Stimulated activated CD4-positive, alpha-beta T cell treated with anti-CD3 and anti-CD28 coated beads, Interleukin-15, amount 100 ng/mL, for 48 hours (primary cell): ENCODE measurements around the gene TNS1.

Experiments
- DNase-seq, 2 donors: peaks; one replicate each; pipeline ENCODE4 v3.0.0-alpha.2; 2020; ENCODE audit warnings: low read depth in 2 of 2

Gene TNS1

GRCh38 chr2:217784996-217785543 is 217.7 kb downstream of the TNS1 start:
- no peak for DNase-seq

GRCh38 chr2:217783243-217783642 is 219.6 kb downstream of the TNS1 start:
- DNase-seq: no peak

GRCh38 chr2:217777906-217778305 is 224.9 kb downstream of the TNS1 start:
- DNase-seq: no peak

- no peak for DNase-seq
These were observed 226.2 kb downstream of the TNS1 start for GRCh38 chr2:217776631-217777030.

- no peak for DNase-seq
These were observed 226.8 kb downstream of the TNS1 start for GRCh38 chr2:217775920-217776503.

GRCh38 chr2:217774232-217774631 is 228.6 kb downstream of the TNS1 start:
- no peak for DNase-seq

- no peak for DNase-seq
These were observed 229.3 kb downstream of the TNS1 start for GRCh38 chr2:217773539-217773938.

- no peak for DNase-seq
These were observed 236.4 kb downstream of the TNS1 start for GRCh38 chr2:217766356-217766755.

GRCh38 chr2:217761645-217762277 is 241.0 kb downstream of the TNS1 start:
- DNase-seq: no peak

GRCh38 chr2:217759991-217760390 is 242.8 kb downstream of the TNS1 start:
- DNase-seq: no peak

- DNase-seq: no peak
These were observed 245.7 kb downstream of the TNS1 start for GRCh38 chr2:217757108-217757463.

- DNase-seq: peak; percentile 60 to 75
These were observed 246.3 kb downstream of the TNS1 start for GRCh38 chr2:217756375-217757107.

GRCh38 chr2:217755027-217755745 is 247.6 kb downstream of the TNS1 start:
- DNase-seq: no peak

GRCh38 chr2:217753460-217754200 is 249.2 kb downstream of the TNS1 start:
- no peak for DNase-seq

GRCh38 chr2:217752714-217753459 is 249.9 kb downstream of the TNS1 start:
- DNase-seq: no peak

- no peak for DNase-seq
These were observed 250.8 kb downstream of the TNS1 start for GRCh38 chr2:217751952-217752351.

GRCh38 chr2:217751192-217751591 is 251.6 kb downstream of the TNS1 start:
- DNase-seq: no peak
